Heart left ventricle (tissue), 16 donors: ENCODE results near the gene PCCA. TPM values are rescaled to one million over a fixed set of nuclear protein-coding genes. Genes with fewer than 3 reads are reported as not detected.
"Not testable (repeated sequence)": the region's sequence is repeated elsewhere in the genome, so short reads cannot be mapped to it uniquely, and the experiment has no call there.

Experiments used
- ATAC-seq, 4 donors: fragments of 200-7000 bp; cut with Tn5 transposase; one replicate each; pipeline ENCODE4 v1.9.1; 2020 to 2022; ENCODE audit warnings: moderate library complexity in 4 of 4, mild to moderate bottlenecking in 3 of 4, moderate number of reproducible peaks in 1 of 4
- DNase-seq, 5 donors: peaks; one replicate each; pipeline ENCODE4 v3.0.0-alpha.2; 2020
- H3K27ac ChIP-seq, 12 donors: fragments of 200-600 bp; sonication (generic) in 4 of 12; one replicate each; pipeline versions ENCODE4 v1.5.0 to v1.8.0; 2016 to 2022; ENCODE audit warnings: mild to moderate bottlenecking in 2 of 12
- H3K27me3 ChIP-seq, 9 donors: fragments of 200-600 bp; sonication (generic) in 2 of 9; one replicate each; pipeline versions ENCODE4 v1.5.1 to v1.8.0; 2016 to 2022; ENCODE audit warnings: mild to moderate bottlenecking in 3 of 9
- H3K36me3 ChIP-seq, 9 donors: fragments of 200-600 bp; sonication (generic) in 2 of 9; one replicate each; pipeline versions ENCODE4 v1.5.0 to v1.8.0; 2018 to 2022; ENCODE audit warnings: mild to moderate bottlenecking in 2 of 9
- H3K4me1 ChIP-seq, 12 donors: fragments of 200-600 bp; sonication (generic) in 4 of 12; one replicate each; pipeline versions ENCODE4 v1.5.0 to v1.8.0; 2016 to 2022; ENCODE audit warnings: mild to moderate bottlenecking in 3 of 12
- H3K4me3 ChIP-seq, 12 donors: fragments of 200-600 bp; sonication (generic) in 4 of 12; one replicate each; pipeline versions ENCODE4 v1.5.0 to v1.8.0; 2017 to 2022; ENCODE audit warnings: mild to moderate bottlenecking in 9 of 12, moderate library complexity in 4 of 12
- H3K9me3 ChIP-seq, 12 donors: fragments of 200-600 bp; sonication (generic) in 4 of 12; one replicate each; pipeline versions ENCODE4 v1.5.0 to v1.8.0; 2016 to 2022; ENCODE audit warnings: mild to moderate bottlenecking in 1 of 12
- POLR2A ChIP-seq, 2 donors: fragments of 450-650 bp; IDR thresholded peaks; one replicate each; pipeline ENCODE4 v1.6.1; 2017; ENCODE audit warnings: antibody characterized with exemption in 2 of 2, mild to moderate bottlenecking in 2 of 2, moderate library complexity in 2 of 2
- WGBS, 4 donors: extraction: QIAGEN DNeasy Blood & Tissue Kit in 2 of 4; methylation state at CpG; one replicate each; pipeline versions ENCODE4 v1.1.5 to v1.1.7; 2013 to 2018; 5-methylcytosine and 5-hydroxymethylcytosine counted together
- intact Hi-C, 10 donors: fragments of 100-400 bp; cut with DNase I; formaldehyde crosslinking; loops; one replicate each; pipeline versions ENCODE4 v1.11.1 to v1.14.2; 2022
- polyA plus RNA-seq, 2 donors: library from polyadenylated mRNA; stranded (reverse); fragments of 200-250 nt; gene quantifications; one replicate each; pipeline ENCODE4 v1.2.3, GENCODE V29; 2013
- total RNA-seq, 9 donors: library from RNA; depleted of rRNA in 2 of 9; stranded (reverse); fragments of >200 nt in 2 of 9; fragmentation: NEBNext Ultra II Directional in 3 of 9; extraction: Animal tissue kit (Norgen Biotek cat#: 25700) in 3 of 9; gene quantifications; one replicate each; pipeline versions ENCODE4 v1.1.0 to v1.2.4, GENCODE V29; 2016 to 2023
- TF ChIP-seq, protein P1 (sequence below), 12 donors: fragments of 200-600 bp; sonication (generic) in 4 of 12; IDR thresholded peaks; one replicate each; pipeline versions ENCODE4 v1.5.0 to v1.8.0; 2018 to 2022; ENCODE audit warnings: antibody characterized with exemption in 12 of 12, mild to moderate bottlenecking in 5 of 12
- donor health status: ischemic (EF 13 %, LVEDD 7.1; RV severe dilation, severe dysfunction).
- donor health status: healthy with polysubstance abuse.
- donor health status: DM: no; HTN: yes; CAD: no.
- donor health status: DM: no; HTN: no; CAD: no.
- donor health status: ischemic (EF 25% LVEDD 6.9; RV normal size, moderate dysfunction).
- donor health status: ischemic (EF 25% LVEDD 5.7; RV mildly dilated, moderate dysfunction).
- donor health status: healthy.
- donor health status: DM: yes; HTN: yes; CAD: no.
- donor health status: ischemic (EF 35%, LVEDD 5.7; RV mildly dilated, moderate dysfunction).
- donor health status: nonischemic (EF 11% LVEDD 7.7; RV severe dilation, severe dysfunction).
- donor health status: DM: yes; HTN: yes; CAD: no.
- donor health status: PGD.
- donor health status: ischemic (EF 29% LVEDD 5.4; RV normal size, mild dysfunction).
- donor health status: nonischemic (EF 23%, LVEDD 6.1; RV moderate dilation, normal function).

PCCA gene
- total and polyA plus RNA-seq, 11 donors = 25.6 to 67.0 (median 40.9) TPM

DNA sequence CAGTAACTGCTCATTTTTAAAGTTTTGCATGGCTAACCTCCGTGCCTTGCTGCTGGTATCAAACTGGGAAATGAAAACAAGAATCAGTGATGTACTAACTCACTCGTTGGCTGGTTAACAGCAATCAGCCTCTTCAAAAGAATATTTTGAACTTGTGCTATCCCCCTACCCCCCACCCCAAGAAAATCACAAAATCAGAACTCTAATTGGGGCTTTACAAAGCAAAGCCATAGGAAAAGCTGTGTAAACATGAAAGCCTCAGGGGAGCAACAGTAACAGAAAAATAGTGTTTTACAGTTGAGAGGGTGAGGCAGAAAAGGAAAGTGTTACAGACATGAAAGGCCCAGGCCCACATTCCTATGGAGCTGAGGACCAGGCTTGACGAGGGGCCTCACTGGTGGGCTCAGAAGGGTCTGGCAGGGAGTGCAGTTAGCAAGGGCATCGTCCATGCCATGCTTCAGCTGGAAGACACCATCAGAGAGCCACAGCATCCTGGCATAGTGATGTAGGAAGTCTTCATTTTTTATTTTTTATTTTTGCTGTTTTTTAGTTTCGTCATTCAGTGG, 217.6 kb downstream of the PCCA start:
- no peak overlapping the region for H3K27ac ChIP-seq
- no peaks in the 10 kb centered on the region for H3K4me1 ChIP-seq
- DNase-seq = no peak
- intact Hi-C loops = no loop called here
- H3K27me3 ChIP-seq = no peaks in the 10 kb centered on the region
- TF ChIP-seq, protein P1, sequence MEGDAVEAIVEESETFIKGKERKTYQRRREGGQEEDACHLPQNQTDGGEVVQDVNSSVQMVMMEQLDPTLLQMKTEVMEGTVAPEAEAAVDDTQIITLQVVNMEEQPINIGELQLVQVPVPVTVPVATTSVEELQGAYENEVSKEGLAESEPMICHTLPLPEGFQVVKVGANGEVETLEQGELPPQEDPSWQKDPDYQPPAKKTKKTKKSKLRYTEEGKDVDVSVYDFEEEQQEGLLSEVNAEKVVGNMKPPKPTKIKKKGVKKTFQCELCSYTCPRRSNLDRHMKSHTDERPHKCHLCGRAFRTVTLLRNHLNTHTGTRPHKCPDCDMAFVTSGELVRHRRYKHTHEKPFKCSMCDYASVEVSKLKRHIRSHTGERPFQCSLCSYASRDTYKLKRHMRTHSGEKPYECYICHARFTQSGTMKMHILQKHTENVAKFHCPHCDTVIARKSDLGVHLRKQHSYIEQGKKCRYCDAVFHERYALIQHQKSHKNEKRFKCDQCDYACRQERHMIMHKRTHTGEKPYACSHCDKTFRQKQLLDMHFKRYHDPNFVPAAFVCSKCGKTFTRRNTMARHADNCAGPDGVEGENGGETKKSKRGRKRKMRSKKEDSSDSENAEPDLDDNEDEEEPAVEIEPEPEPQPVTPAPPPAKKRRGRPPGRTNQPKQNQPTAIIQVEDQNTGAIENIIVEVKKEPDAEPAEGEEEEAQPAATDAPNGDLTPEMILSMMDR (IDR thresholded peaks at IDR 0.05) = no peak
- TF ChIP-seq POLR2A (IDR thresholded peaks at IDR 0.05) = no peak
- H3K4me3 ChIP-seq = no peak overlapping the region
- peaks cover 0 to 23% (median 0%) of the 10 kb centered on the region in 9 donors for H3K36me3 ChIP-seq
- no peaks in the 10 kb centered on the region for H3K9me3 ChIP-seq
- WGBS, 4 donors = 70 to 77% (median 74%) methylated on average over 5 of the region's 5 CpGs
- no peak for ATAC-seq

DNA sequence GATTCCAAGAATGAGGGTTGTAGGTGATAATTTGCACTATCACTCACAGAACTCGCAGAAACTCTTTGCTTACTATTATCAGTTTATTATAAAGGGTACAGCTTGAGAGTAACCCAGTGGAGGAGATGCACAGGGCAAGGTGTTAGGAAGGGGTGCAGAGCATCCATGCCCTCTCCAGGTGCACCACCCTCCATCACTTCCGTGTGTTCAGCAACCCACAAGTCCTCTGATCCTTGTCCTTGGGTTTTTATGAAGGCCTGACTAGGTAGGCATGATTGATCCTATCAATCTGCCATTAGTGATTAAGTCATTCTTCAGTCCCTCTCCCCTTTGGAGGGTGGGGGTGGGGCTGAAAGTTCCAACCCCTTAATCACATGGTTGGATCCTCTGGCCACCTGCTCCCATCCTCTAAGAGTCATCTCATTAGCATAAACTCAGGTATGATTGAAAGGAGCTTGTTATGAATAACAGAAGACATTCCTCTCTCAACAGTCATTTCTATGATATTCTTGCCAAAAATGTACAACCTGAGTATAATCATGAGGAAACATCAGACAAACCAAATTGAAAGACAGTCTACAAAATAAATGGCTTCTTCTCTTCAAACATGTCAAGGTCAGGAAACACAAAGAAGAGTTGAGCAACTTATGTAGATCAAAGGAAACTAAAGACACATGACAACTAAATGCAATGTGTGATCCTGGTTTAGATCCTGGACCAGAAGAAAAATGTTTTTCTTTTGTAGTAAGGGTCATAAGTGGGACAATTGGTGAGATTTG, 225.4 kb downstream of the PCCA start:
- H3K4me1 ChIP-seq = no peaks in the 10 kb centered on the region
- ATAC-seq (no peak), DNase-seq (no peak)
- no peak overlapping the region for H3K27ac ChIP-seq
- H3K4me3 ChIP-seq = no peak overlapping the region
- 87 to 91% (median 90%) methylated on average over 2 of the region's 2 CpGs for WGBS, 4 donors
- no peaks in the 10 kb centered on the region for H3K27me3 ChIP-seq
- H3K36me3 ChIP-seq = peaks cover 0 to 38% (median 4%) of the 10 kb centered on the region in 9 donors
- peaks cover 0 to 3% (median 0%) of the 10 kb centered on the region in 12 donors for H3K9me3 ChIP-seq
- TF ChIP-seq, protein P1 (IDR thresholded peaks at IDR 0.05) = no peak
- no peak for TF ChIP-seq POLR2A (IDR thresholded peaks at IDR 0.05)
- intact Hi-C loops = no loop called here

DNA sequence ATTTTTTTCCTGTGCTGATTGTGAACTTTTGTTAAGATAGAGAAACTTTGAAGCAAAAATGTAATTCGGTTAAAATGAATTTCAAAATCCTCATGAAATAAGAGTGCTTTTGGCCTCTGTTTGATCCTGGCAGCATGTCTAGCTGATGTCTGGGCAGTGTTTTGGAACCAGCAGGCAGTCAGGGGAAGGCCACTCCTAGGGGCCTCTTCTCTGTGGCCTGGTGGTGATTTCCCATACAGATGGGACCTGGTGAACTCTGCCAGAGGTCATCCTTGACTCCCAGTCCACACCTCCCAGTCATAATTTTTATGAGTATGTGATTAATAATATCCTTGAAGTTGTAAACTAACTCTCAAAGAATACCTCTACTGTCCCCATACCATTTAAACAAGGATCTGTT, 226.6 kb downstream of the PCCA start:
- no peak for TF ChIP-seq POLR2A (IDR thresholded peaks at IDR 0.05)
- TF ChIP-seq, protein P1 (IDR thresholded peaks at IDR 0.05) = no peak
- Histone ChIP-seq H3K27ac (no peak overlapping the region), H3K4me1 (no peaks in the 10 kb centered on the region), H3K36me3 (peaks cover 0 to 30% (median 3%) of the 10 kb centered on the region in 9 donors), H3K9me3 (peaks cover 0 to 3% (median 0%) of the 10 kb centered on the region in 12 donors), H3K27me3 (no peaks in the 10 kb centered on the region), H3K4me3 (no peak overlapping the region)
- intact Hi-C loops = no loop called here
- 94 to 98% (median 96%) methylated on average over 1 of the region's 1 CpG for WGBS, 4 donors
- ATAC-seq (no peak), DNase-seq (no peak)

DNA sequence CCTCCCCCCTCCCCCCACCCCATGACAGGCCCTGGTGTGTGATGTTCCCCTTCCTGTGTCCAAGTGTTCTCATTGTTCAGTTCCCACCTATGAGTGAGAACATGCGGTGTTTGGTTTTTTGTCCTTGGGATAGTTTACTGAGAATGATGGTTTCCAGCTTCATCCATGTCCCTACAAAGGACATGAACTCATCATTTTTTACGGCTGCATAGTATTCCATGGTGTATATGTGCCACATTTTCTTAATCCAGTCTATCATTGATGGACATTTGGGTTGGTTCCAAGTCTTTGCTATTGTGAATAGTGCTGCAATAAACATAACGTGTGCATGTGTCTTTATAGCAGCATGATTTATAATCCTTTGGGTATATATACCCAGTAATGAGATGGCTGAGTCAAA, 229.6 kb downstream of the PCCA start:
- H3K27me3 ChIP-seq, H3K4me1 ChIP-seq, H3K9me3 ChIP-seq, DNase-seq, H3K27ac ChIP-seq, H3K4me3 ChIP-seq, ATAC-seq, intact Hi-C loops: not testable (repeated sequence)
- peaks cover 0 to 22% (median 5%) of the 10 kb centered on the region in 9 donors for H3K36me3 ChIP-seq
- WGBS, 4 donors = 86 to 95% (median 90%) methylated on average over 3 of the region's 3 CpGs
